GM19035 (cell line): Measurements from ENCODE around the gene GBGT1.

ENCODE experiments used
- ATAC-seq: cut with Tn5 transposase; IDR thresholded peaks from one replicate; pipeline ENCODE4 v1.9.1; 2021; ENCODE audit not compliant: unreplicated experiment

The GBGT1 gene

DNA sequence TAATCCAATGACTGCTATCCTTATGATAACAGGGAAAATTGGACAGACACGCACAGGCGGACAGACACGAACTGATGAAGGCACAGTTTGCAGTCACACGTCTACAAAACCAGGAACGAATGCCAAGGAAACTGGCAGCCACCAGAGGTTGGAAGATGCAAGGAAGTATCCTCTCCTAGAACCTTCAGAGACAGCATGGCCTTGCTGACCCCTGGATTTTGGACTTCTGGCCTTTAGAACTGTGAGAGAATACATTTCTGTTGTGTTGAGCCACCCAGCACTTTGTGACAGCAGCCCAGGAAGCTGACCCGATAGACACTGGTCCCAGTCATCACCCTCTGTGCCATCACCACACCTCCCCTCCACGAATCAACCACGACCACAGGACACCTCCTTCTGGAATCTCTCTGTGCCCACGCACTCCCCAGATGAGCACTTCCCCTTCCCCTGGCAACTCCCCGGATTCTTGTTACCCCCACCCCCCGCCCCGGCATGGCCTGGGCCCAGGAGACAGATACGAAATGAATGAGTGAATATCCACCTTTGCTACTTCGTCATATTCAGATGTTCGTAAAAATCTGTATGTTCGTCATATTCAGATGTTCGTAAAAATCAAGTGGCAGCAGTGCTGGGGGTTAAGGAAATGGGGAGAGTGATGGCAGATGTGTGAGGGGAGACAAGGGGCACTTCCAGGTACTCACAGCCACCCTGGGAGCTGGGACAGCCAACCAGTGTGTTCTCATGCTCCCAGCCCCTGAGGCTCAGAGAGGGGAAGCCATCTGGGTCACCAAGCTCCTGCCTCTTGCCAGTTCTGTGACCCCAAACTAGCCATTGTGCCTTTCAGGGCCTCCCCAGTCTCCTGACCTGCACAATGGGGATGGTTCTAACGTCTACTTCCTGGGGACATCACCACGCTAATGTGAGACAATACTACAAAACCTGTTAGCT is 18.5 kb downstream of the GBGT1 start:
- no peak for ATAC-seq

DNA sequence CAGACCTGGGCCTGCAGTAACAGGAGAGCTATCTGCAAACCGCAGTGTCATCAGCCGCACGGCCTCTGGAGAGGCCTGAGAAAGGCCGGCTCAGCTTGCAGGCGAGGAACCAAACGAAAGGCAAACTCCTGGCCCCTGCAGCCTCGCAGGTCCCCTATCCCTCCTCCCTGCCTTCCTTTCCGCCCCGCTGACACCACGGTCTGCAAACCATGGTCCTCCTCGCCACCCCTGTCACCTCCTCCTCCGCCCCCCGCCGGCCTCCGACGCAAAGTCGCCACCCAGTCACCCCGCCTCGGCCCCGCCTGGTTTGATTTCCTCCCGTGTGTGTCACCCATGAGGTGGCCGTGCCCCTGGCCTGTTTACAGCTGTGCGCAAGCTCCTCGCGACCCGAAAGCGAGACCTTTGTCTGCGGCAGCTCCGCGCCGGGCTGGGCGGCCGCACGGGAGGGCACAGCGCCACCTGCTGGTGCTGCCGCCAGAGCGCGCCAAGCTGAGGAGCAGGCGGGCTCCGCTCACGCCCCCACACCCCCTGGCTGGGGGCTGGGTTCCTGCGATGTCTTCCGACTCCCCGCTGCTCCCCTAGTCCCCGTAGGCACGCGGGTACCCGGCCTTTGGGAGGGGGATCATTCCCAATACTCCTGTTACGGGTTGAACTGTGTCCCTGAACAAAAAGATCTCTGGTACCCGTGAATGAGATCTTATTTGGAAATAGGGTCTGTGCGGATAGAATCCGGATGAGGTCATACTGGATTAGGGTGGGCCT is 19.4 kb downstream of the GBGT1 start:
- ATAC-seq: peak; percentile 52

DNA sequence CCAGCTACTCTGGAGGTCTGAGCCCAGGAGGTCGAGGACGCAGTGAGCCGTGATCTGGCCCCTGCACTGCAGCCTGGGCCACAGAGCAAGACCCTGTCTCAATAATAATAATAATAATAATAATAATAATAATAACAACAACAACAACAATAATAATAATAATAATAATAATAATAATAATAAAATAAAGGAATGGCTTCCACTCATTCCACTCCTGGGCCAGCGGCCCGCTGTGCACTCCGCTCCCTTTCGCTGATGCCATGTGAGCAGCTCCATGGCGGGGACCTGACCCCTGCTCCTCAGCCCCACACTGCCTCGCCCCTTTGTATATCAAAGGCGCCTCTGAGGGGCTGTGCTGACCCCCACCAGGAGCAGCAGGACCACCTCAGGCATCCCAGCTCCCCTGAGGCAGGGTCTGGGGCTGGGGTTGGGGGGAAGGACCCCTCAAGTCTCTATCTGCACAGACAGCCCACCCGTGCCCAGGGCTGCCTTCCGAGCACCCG is 20.0 kb downstream of the GBGT1 start:
- no peak for ATAC-seq

DNA sequence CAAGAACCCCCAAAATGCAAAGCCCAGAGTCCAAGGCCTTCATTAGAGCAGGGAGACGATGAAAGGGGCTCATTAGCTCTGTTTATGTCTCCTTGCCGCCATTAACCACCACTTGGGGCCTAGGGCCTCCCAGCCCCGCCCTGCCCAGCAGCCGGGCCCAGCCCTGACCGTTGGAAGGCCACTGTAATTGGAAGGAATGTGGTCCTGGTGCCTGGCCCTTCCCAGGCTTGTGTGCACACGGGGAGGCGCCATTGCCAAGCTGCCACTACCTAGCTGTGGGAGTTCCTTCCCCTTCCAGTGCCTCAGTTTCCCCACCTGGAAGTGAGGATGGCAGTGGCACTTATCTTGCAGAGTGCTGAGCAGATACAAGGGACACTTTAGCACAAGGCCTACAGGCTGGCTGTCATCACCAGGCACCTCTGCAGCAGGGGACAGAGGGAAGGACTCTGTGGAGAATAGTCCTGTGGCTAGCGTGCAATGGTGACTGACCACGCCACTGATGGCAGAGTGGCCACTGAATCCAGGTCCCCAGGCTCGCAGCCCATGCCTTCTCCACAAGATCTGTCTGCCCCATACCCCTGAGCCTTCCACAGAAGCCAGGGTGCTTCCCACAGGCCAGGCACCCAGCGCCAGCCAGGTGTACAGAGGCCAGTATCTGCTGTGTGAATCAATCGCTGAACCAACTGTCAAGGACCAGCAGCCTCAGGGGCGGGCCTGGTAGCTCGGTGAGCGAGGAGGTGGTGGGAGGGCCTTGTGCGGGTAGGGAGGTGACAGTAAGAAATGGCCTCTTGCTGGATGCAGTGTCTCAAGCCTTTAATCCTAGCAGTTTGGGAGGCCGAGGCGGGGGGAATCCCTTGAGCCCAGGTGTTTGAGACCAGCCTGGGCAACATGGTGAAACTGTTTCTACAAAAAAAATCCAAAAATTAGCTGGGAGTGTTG is 20.8 kb downstream of the GBGT1 start:
- no peak for ATAC-seq

DNA sequence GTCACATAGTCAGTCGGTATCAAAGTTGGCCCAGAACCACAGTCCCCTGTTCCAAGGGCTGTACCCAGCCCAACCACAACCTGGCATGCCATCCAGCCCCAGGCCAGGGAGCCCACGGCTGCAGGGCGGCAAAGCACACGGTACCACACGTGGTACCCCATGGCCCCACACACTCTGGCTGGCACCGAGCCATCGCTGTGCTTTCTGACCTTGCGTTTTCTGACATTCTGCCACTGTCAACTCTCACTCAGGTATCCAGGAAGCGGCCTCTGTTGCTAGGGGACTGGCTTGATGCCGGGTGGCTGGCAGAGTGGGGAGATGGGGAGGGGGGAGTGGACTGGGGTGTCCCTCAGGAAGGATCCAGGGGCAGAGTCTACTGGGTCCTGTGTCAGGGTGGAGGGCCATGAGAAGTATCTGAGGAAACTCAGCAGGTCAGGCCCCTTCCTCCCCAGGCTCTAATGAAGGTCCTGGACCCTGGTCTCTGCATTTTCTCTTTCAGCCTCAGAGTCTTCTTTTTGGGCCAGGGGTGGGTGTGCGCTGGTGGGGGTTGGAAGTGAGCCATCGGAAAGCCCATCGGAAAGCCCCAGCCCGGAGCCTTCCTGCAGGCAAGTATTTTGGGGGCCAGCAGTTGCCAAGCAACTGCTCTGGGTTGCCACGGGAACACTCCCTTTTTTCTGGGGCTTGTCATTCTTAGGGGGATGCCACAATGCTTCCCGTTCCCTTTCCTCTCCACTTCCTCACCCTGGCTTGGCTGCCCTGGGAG is 21.7 kb downstream of the GBGT1 start:
- ATAC-seq: no peak

DNA sequence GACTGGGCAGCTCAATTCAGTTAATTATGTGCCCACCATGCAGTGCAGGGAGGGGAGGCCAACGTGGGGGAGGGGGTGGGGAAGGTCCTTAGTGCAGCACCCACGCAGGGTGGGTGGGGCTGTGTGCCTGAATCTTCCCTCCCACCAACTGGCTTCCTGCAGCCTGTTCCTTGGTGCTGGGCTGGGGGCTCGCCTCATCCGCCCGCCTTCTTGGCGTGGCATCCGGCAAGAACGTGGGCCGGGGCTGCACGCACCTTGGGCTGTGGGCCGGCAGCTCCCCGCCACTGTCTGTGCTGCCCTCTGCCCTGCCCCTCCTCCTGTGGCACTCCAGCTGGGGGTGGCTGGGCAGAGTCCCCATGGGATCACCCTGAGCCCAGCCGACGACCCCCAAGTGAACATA is 23.1 kb downstream of the GBGT1 start:
- no peak for ATAC-seq

DNA sequence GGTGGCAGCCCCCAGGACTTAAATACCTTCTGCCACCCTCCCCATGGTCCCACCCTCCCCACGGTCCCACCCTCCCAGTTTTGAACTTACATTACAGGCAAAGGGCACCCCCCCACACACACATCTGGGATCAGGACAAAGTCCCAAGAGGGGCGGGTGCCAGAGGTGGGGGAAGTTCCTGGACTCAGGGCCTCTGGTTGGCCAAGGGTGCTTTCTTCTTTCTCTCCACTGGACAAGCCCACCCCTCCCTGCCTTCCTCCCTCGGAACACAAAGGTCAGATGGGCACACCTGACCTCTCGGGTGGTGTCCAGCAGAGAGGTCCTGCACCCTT is 23.6 kb downstream of the GBGT1 start:
- ATAC-seq: no peak

DNA sequence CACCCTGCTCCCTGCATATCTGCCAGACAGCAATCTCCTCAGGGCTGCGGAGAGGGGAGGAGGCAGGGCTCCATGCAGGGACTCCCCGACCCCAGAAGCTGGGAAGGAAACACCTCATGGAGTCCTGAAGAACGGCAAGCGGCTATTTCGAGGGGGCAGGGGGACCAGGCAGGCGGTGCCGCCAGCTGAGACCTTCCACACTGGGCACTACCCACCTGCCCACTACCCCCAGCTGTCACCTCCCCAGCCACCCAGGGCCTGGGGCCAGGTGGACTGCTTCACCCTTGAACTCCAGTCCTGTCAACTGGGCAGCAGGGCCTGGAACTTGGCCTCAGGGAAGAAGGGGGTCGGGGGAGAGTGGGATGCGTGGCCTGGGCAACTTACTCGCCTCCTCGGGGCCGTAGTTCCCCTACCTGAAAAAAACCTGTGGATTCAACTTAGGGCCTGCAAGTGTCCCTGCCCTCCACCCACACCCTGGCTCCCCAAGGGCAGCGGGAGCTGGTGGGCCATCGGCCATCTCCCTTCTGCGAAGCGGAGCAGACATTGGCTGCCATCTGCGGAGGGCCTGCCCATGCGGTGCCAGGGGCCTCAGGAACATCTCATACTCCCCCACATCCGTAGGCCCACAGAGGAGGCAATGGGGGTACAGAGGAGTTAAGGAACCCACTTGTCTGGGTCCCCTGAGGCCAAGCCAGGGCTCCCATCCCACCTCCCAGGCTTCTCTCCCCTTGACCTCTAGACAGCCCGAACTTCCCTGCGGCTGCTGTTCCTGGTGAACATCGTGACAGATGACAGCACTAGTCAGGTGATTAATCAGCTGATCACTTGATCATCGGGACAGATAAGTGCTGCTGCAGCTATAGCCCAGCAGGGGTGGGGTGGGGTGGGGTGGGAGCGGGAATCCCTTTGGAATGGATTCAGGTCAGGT is 24.2 kb downstream of the GBGT1 start:
- no peak for ATAC-seq

DNA sequence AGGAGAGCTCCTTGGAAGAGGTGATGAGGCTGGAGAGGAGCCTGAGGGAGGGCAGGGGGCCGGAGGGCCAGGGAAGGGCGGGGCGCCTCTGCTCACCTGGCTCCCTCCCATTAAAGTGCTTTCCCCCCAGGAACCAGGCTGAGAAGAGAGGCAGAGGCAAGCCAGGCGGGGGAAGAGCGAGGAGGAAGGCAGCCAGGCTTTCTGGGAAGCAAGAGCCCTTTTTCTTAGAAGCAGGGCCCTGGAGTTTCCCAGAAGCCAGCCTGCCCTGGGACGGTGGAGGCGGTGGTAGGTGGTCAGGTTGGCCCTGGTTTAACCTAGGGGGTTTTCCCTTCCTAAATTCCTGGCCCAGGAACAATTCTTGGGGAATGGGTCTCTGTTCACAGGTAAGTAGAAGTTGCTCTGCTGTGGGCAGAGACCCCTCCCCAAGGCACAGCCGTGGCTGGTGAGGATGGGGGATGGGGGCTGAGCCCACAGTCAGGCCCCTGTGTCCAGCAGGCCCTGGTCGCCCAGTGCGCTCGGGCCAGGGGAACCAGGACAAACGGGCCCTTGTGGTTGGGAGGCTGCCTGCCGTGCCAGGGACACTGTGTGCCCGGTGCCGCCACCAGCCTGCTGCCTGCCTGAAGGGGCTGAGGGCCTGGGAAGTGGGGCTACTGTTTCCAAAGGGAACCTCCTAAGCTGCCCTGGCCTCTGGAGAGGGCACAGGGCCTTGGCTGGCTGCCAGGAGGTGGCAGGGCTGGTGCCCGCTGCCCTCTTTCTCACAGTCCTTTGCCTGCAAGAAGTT is 26.1 kb downstream of the GBGT1 start:
- ATAC-seq: no peak

DNA sequence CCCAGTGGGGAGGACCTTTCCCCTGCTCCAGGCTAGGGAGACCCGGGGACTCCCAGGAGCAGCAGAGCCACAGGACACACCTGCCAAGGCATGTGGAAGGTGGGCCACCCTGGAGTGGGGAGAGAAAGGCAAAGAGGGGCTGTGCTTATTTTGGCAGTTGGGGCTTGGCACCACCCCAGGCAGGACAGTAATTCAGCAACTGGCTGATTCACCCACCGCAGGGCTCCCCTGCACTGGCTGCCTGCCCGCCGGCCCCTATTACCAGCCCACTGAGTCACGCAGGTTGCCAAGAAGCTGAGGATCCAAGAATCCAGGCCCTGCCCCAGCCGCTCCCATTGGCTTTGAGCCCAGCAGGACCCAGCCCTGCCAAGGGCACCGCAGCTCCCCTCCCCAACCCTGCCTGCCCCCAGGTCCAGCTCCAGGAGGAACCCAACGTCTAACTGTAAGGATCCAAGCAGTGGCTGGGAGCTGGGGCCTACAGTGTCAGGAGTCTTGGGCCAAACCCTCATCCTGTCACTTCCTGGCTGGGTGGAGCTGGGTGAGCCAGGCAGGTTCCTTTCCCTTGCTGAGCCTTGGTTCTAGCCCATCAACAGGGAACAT is 28.5 kb downstream of the GBGT1 start:
- no peak for ATAC-seq

DNA sequence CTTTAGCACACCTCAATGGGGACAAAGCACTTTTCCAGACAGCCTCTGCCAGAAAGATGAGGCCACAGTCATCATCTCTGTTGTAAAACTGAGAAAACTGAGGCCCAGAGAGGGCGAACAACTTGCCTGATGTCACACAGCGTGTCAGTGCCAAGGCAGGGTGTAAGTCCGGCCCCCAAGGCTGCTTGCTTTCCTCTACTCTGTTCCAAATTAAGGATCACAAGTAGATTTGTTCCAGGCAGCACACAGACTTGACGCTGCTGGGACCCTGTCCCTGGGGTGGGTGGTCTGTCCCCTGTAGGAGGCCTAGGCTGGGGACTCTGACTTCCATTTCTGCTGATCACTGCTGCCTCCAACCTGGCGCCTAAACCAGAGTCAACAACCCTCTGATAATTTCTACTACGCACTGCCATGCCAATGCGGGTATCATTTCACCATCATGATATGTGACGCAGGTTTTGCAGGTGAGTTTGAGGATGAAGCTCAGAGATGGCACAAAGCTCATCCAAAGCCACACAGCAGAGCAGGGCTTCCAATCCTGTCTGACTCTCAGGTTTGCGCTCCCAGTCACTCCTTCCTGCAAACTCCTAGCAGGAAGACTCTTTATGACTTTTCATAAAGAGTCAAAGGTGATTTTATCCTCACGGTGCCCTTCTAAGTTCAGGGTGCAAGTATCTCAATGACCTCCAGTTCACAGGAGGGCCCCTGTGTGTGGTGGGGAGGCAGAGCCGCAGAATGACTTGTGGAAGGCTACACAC is 29.1 kb downstream of the GBGT1 start:
- no peak for ATAC-seq

DNA sequence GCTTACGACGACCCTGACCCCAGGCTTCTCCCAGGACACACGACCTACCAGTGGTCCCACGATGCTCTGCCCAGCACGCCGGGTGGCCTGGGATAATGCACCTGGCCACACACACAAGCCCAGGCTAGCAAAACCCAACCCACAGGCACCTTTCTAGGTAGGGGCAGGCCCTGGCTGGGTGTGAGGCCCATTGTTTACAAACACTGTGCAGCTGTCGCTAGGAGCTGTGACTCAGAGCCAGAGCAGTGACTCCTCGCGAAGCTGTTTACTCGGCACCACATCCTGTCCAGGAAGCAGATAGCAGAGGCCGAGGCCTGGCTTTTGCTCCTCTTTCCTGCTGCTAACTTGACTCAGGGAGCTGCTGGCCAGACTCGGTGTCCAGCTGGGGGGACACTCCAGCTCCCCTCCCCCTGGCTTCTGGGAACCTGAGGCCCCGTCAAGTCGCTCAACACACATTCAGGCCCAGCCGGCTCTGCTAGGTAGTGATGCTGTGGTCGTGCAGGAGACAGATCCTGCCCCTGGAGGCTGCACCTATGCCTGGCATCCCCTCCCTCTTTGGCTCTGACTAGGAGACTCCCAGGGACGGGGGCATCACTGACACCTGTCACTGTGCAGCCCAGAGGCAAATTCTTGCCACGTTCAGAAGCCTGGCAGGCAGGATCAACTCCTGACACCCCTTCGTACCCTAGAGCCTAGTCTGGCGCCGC is 29.9 kb downstream of the GBGT1 start:
- ATAC-seq: peak; percentile 86

DNA sequence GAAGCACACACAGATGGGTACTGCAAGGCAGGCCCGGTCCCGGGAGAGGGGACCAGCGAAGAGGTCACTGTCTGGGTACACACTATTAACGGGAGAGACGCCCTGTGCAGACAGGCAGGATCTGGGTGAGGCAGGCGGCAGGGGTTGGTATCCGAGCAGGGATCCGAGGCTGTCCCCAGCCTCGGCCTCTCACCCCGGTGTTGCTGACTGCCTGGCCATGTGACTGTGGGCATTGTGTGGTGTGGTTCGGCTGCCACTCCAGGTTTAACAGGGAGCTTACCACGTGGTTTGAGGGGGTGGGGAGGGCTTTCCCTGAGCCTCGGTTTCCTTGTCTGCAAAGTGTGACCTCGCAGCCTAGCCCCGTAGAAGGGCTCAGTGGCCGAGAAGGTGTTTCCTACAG is 31.5 kb downstream of the GBGT1 start:
- ATAC-seq: no peak

DNA sequence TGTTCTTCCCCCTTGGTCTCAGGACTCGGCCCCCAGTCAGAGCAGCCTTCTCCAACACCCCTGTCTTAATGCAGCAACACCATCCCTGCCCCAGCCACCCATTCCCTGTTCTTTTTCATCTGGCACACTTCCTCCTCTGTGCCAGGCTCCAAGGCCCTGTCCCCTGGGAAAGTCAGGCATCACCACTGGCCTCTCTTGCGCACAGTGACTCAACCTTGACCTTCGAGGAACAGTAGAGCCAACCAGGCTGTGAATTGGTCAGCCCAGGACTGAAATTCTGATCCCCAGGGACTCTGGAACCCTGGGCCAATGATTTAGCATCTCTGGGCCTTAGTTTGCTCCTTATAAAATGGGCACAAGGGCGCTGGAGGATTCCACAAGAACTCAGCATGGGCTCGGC is 32.2 kb downstream of the GBGT1 start:
- ATAC-seq: no peak

DNA sequence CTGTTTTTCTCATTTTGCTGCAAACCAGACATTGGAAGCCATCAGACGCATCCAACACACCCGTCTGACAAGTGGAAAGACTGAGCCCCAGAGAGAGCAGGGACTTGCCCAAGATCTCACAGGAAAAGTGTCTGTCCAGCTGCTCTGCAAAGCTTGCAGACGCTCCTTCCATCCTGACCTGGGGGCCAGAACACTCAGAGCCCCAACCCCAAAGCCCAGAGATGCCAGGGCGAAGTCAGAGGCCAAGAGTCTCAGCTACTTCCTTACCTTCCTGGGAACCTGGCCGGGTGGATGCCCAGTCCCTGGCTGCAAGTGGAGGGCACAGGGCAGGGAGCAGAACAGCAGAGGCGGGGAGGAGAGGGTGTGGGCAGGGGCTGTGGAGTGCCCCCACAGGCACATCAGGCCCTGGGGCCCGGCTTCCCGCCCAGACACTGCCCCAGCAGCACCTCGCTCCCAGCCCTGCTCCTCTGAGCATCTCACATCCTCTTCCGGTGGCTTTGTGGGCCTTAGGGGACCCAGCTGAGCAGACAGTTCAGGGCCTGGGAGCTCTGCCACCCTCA is 32.9 kb downstream of the GBGT1 start:
- ATAC-seq: no peak

DNA sequence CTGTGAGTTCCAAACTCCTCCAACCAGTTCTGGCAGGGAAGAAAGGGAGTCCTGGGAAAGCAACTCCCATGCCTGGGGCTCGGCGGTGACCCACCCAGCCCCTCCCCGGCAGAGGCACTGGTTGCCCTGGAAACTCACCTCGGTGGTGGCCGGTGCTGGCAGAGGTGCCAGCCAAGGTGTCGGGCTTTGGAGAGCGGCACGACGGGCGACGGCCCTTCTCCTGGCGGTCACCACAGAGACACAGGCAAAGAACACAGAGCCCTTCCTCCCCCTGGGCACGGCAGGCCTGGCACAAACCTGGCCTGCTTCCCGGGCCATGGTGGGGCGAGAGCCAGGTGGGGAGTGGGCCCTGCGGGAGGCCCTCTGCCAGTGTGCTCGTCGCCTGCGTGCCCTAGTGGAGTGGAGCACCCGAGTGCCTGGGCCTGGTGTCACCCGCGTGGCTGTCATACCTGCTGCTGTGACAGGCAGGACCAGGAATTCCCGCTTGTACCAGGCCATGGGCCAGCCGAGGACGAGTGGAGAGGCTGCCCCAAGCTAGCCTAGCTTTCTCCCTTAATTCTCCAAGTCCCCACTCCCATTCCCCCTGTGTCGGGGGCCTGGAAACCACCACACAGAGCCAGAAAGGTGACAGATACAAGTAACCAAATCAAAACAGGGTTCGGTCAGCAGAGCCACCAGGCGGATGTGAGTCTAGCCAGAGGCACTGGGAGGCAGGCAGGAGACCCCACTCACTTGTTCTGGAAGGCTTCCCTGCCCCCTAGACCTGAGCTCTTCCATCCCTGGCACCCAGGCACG is 34.5 kb downstream of the GBGT1 start:
- ATAC-seq: no peak
